OCI-LY7 (cell line): ENCODE measurements around the gene PCDHAC2. TPM values are rescaled to one million over a fixed set of nuclear protein-coding genes. Genes with fewer than 3 reads are reported as not detected.

Experiments
- BruUV-seq: library from RNA; stranded (reverse); fragments of 400-500 nt; replicated peaks from 2 replicates; lab custom pipeline; 2021; lab: Mats Ljungman, UMichigan
- CTCF ChIA-PET: fragments of 300-600 bp; sonication (Branson Sonifier 250); formaldehyde crosslinking; loops from one replicate; lab custom pipeline; 2022; ENCODE audit warnings: antibody characterized with exemption; ENCODE audit not compliant: unreplicated experiment; lab: Charles Lee
- POLR2A ChIA-PET: fragments of 300-600 bp; sonication (Branson Sonifier 250); formaldehyde crosslinking; loops from one replicate; lab custom pipeline; 2022; ENCODE audit warnings: antibody characterized with exemption; lab: Charles Lee
- DNase-seq: peaks from one replicate; pipeline ENCODE4 v3.0.0-alpha.2; 2015; ENCODE audit warnings: low spot score
- H2AFZ ChIP-seq: fragments of 200-600 bp; sonication (generic), shearing (Covaris generic); 2 replicates; pipeline ENCODE4 v1.6.1; 2014; ENCODE audit warnings: mild to moderate bottlenecking, antibody characterized with exemption, low read length, moderate library complexity
- H3K27ac ChIP-seq: fragments of 200-600 bp; sonication (generic); 2 replicates; pipeline ENCODE4 v1.5.1; 2014; ENCODE audit warnings: mixed run types, low read depth, mild to moderate bottlenecking, moderate library complexity, low read length, inconsistent platforms; ENCODE audit not compliant: poor library complexity, severe bottlenecking
- H3K36me3 ChIP-seq: fragments of 200-600 bp; sonication (generic); 2 replicates; pipeline ENCODE4 v1.6.1; 2014; ENCODE audit warnings: mild to moderate bottlenecking, antibody characterized with exemption, low read length, moderate library complexity, mixed read lengths; ENCODE audit not compliant: insufficient read depth
- H3K4me1 ChIP-seq: fragments of 200-600 bp; sonication (generic); 2 replicates; pipeline ENCODE4 v1.5.1; 2014; ENCODE audit warnings: mild to moderate bottlenecking, low read length; ENCODE audit not compliant: insufficient read depth, poor library complexity, severe bottlenecking
- H3K4me2 ChIP-seq: fragments of 200-600 bp; sonication (generic); 2 replicates; pipeline ENCODE4 v1.6.1; 2014; ENCODE audit warnings: mild to moderate bottlenecking, low read length
- H3K4me3 ChIP-seq: fragments of 200-600 bp; sonication (generic); 2 replicates; pipeline ENCODE4 v1.5.1; 2014; ENCODE audit warnings: mild to moderate bottlenecking, low read depth, low read length; ENCODE audit not compliant: poor library complexity, severe bottlenecking
- H3K79me2 ChIP-seq: fragments of 200-600 bp; sonication (generic); 2 replicates; pipeline ENCODE4 v1.6.1; 2016; ENCODE audit warnings: low read depth, mild to moderate bottlenecking, low read length, moderate library complexity, mixed read lengths; ENCODE audit not compliant: insufficient read depth
- H3K9me2 ChIP-seq: fragments of 200-600 bp; sonication (generic); 2 replicates; pipeline ENCODE4 v1.6.1; 2016; ENCODE audit warnings: mild to moderate bottlenecking, low read length, mixed read lengths; ENCODE audit not compliant: insufficient read depth
- H3K9me3 ChIP-seq: fragments of 200-600 bp; sonication (generic); 2 replicates; pipeline ENCODE4 v1.6.1; 2014; ENCODE audit warnings: mild to moderate bottlenecking, mixed run types, low read length, mixed read lengths
- H4K20me1 ChIP-seq: fragments of 200-600 bp; sonication (generic); 2 replicates; pipeline ENCODE4 v1.6.1; 2014; ENCODE audit warnings: mild to moderate bottlenecking, antibody characterized with exemption, low read length, moderate library complexity, mixed read lengths; ENCODE audit not compliant: insufficient read depth
- CTCF ChIP-seq: fragments of 200-600 bp; sonication (generic); conservative IDR thresholded peaks from 2 replicates; pipeline ENCODE4 v1.5.1; 2014; ENCODE audit warnings: mild to moderate bottlenecking, antibody characterized with exemption, low read length, moderate library complexity, mixed read lengths
- EZH2phosphoT487 ChIP-seq: fragments of 200-600 bp; sonication (generic); IDR thresholded peaks from 2 replicates; pipeline ENCODE4 v1.6.1; 2018; ENCODE audit warnings: low read depth, borderline replicate concordance, mild to moderate bottlenecking, mixed run types, antibody characterized with exemption, low read length, moderate library complexity, mixed read lengths
- intact Hi-C: fragments of 100-400 bp; cut with micrococcal nuclease; formaldehyde crosslinking; loops from one replicate; pipeline ENCODE4 v1.10.0; 2022; ENCODE audit not compliant: unreplicated experiment
- total RNA-seq, 2 experiments: library from RNA; depleted of rRNA in 1 of 2; stranded (reverse); fragments of >200 nt in 1 of 2; shearing (Covaris generic) in 1 of 2; gene quantifications; 2 replicates each; pipeline ENCODE4 v1.2.3, GENCODE V29; 2014 to 2022

Gene PCDHAC2
- total RNA-seq, 2 experiments from 2014 or later, result not detected

- Histone ChIP-seq H3K9me2 (no peaks in the 10 kb centered on the region), H3K36me3 (no peaks in the 10 kb centered on the region), H3K4me2 (no peak within 1 kb of the TSS), H2AFZ (no peak within 1 kb of the TSS), H3K9me3 (no peaks in the 10 kb centered on the region), H3K79me2 (no peaks in the 10 kb centered on the region), H3K4me1 (no peaks in the 10 kb centered on the region), H3K27ac (no peak within 1 kb of the TSS), H4K20me1 (no peaks in the 10 kb centered on the region), H3K4me3 (no peak within 1 kb of the TSS)
- CTCF ChIA-PET, result no interaction called here
- no peak for DNase-seq
- intact Hi-C loops, result no loop called here
- no TSS peak for BruUV-seq
- POLR2A ChIA-PET, result no interaction called here
- TF ChIP-seq CTCF (no peak), EZH2phosphoT487 (no peak)
Measured at GRCh38 chr5:140925806-140926442, 40.4 kb upstream of the PCDHAC2 start, which contains the start of gene PCDHAC1. TSS of gene PCDHAC1 (plus strand) at chr5:140926299. CDS start at chr5:140926893, 594 bp downstream.

GRCh38 chr5:140926443-140927227 lies 39.6 kb upstream of the PCDHAC2 start:
- Histone ChIP-seq H3K79me2 (no peaks in the 10 kb centered on the region), H3K9me3 (no peaks in the 10 kb centered on the region), H2AFZ (no peak overlapping the region), H3K4me3 (no peak overlapping the region), H3K4me2 (no peak overlapping the region), H3K9me2 (no peaks in the 10 kb centered on the region), H3K27ac (no peak overlapping the region), H3K4me1 (no peaks in the 10 kb centered on the region), H4K20me1 (no peaks in the 10 kb centered on the region), H3K36me3 (no peaks in the 10 kb centered on the region)
- ChIA-PET POLR2A (no interaction called here), CTCF (no interaction called here)
- no peak for TF ChIP-seq CTCF
- no peak for TF ChIP-seq EZH2phosphoT487
- no peak for DNase-seq
- BruUV-seq, result no TSS peak
- intact Hi-C loops, result no loop called here

- Histone ChIP-seq H4K20me1 (no peaks in the 10 kb centered on the region), H3K4me3 (no peak overlapping the region), H3K9me3 (no peaks in the 10 kb centered on the region), H3K4me2 (no peak overlapping the region), H2AFZ (no peak overlapping the region), H3K27ac (no peak overlapping the region), H3K4me1 (no peaks in the 10 kb centered on the region), H3K9me2 (no peaks in the 10 kb centered on the region), H3K79me2 (no peaks in the 10 kb centered on the region), H3K36me3 (no peaks in the 10 kb centered on the region)
- no peak for DNase-seq
- CTCF ChIA-PET, result no interaction called here
- BruUV-seq, result no TSS peak
- intact Hi-C loops, result no loop called here
- POLR2A ChIA-PET, result no interaction called here
- TF ChIP-seq CTCF (no peak), EZH2phosphoT487 (no peak)
Measured at GRCh38 chr5:140927228-140927573, 39.1 kb upstream of the PCDHAC2 start.
